ENCODE data around the gene WDSUB1.

DNA sequence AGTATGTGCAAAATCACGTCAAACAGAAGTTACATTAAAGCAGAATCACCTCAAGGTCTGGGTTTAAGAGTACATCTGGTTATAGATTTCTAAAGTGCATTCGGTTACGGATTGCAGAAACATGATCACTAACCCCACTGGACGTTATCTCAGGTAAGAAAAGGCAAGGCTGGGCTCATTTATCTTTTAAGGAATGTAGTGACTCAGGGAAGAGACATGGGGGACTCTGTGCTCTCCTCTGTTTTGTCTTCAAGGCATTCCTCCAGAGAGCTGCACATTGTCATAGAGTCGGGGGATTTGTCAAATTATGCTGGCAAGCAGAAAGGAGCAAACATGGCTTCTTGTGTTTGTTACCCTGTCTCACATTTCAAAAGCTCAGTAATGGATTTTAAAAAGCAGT, 14.3 kb downstream of the WDSUB1 start:
- TF ChIP-seq, protein P1, sequence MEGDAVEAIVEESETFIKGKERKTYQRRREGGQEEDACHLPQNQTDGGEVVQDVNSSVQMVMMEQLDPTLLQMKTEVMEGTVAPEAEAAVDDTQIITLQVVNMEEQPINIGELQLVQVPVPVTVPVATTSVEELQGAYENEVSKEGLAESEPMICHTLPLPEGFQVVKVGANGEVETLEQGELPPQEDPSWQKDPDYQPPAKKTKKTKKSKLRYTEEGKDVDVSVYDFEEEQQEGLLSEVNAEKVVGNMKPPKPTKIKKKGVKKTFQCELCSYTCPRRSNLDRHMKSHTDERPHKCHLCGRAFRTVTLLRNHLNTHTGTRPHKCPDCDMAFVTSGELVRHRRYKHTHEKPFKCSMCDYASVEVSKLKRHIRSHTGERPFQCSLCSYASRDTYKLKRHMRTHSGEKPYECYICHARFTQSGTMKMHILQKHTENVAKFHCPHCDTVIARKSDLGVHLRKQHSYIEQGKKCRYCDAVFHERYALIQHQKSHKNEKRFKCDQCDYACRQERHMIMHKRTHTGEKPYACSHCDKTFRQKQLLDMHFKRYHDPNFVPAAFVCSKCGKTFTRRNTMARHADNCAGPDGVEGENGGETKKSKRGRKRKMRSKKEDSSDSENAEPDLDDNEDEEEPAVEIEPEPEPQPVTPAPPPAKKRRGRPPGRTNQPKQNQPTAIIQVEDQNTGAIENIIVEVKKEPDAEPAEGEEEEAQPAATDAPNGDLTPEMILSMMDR (IDR thresholded peaks at IDR 0.05), result no peak
- no peak for TF ChIP-seq POLR2A (IDR thresholded peaks at IDR 0.05)

Data from esophagus squamous epithelium (tissue), 4 donors.